K562 (cell line): ENCODE results near the gene HDAC9. TPM values are rescaled to one million over a fixed set of nuclear protein-coding genes. Genes with fewer than 3 reads are reported as not detected.

Experiments
- ATAC-seq: fragments of 200-7000 bp; cut with Tn5 transposase; 3 replicates; pipeline ENCODE4 v1.9.1; 2020; ENCODE audit warnings: moderate library complexity
- BruUV-seq: library from RNA; stranded (reverse); fragments of 400-500 nt; replicated peaks from 2 replicates; lab custom pipeline; 2021; lab: Mats Ljungman, UMichigan
- CTCF ChIA-PET: fragments of 300-600 bp; formaldehyde crosslinking; extraction: SDS; loops from one replicate; lab custom pipeline; 2021; ENCODE audit warnings: low intra/inter-chr PET ratio; lab: Yijun Ruan, JAX
- POLR2A ChIA-PET: fragments of 300-600, 350-650 bp; sonication (Branson Sonifier 250); formaldehyde crosslinking; extraction: SDS; loops from one replicate; lab custom pipeline; 2021; ENCODE audit warnings: antibody characterized with exemption, inconsistent platforms; lab: Yijun Ruan, JAX
- DNase-seq, 4 experiments: peaks; one replicate each; pipeline versions ENCODE4 v3.0.0 to v3.0.0-alpha.2; 2011 to 2018; ENCODE audit warnings: low spot score in 3 of 4, mixed read lengths in 3 of 4; ENCODE audit errors: extremely low read depth in 1 of 4
- FAIRE-seq: peaks from 2 replicates; lab custom pipeline; 2011; peaks lifted over from hg19 to GRCh38; lab: Jason Lieb, UNC
- H2AFZ ChIP-seq: 2 replicates; pipeline ENCODE4 v1.6.0; 2011; ENCODE audit warnings: low read depth, low read length, control low read depth, inconsistent platforms
- H3K27ac ChIP-seq: fragments of 200-600 bp; 3 replicates; pipeline ENCODE4 v1.8.0; 2011; ENCODE audit warnings: low read depth, mild to moderate bottlenecking, control low read depth, inconsistent platforms, low read length, moderate library complexity, mixed read lengths; ENCODE audit errors: extremely low read depth
- H3K27me3 ChIP-seq, 2 experiments: fragments of 300-600 bp in 1 of 2; 2 replicates in 1 of 2; 3 replicates in 1 of 2; pipeline versions ENCODE4 v1.6.0 to v1.8.0; 2011; ENCODE audit warnings: inconsistent platforms in 2 of 2, low read length in 2 of 2, mild to moderate bottlenecking in 1 of 2, mixed read lengths in 1 of 2, moderate library complexity in 1 of 2; ENCODE audit not compliant: control insufficient read depth in 2 of 2, insufficient read depth in 2 of 2
- H3K36me3 ChIP-seq: fragments of 300-600 bp; 3 replicates; pipeline ENCODE4 v1.8.0; 2011; ENCODE audit warnings: mild to moderate bottlenecking, low read length, inconsistent platforms; ENCODE audit not compliant: control insufficient read depth, insufficient read depth
- H3K4me1 ChIP-seq, 2 experiments: fragments of 200-600 bp in 1 of 2; replicated peaks in 1 of 2; 2 replicates in 1 of 2; 3 replicates in 1 of 2; pipeline versions ENCODE4 v1.5.1 to v1.8.0; 2011; ENCODE audit warnings: inconsistent platforms in 2 of 2, low read length in 2 of 2, mild to moderate bottlenecking in 1 of 2, mixed read lengths in 1 of 2, moderate library complexity in 1 of 2; ENCODE audit not compliant: control insufficient read depth in 2 of 2, insufficient read depth in 2 of 2
- H3K4me2 ChIP-seq: 2 replicates; pipeline ENCODE4 v1.6.1; 2011; ENCODE audit warnings: low read length, control low read depth, inconsistent platforms, mixed read lengths; ENCODE audit not compliant: insufficient read depth
- H3K4me3 ChIP-seq: fragments of 200-600 bp; sonication (generic), shearing (Covaris generic); 2 replicates; pipeline ENCODE4 v1.5.1; 2016; ENCODE audit warnings: control low read depth, inconsistent platforms
- H3K79me2 ChIP-seq: fragments of 200-600 bp; 3 replicates; pipeline ENCODE4 v1.8.0; 2011; ENCODE audit warnings: low read length, inconsistent platforms; ENCODE audit not compliant: control insufficient read depth, insufficient read depth
- H3K9ac ChIP-seq, 2 experiments: 2 replicates each; pipeline versions ENCODE4 v1.6.0 to v1.6.1; 2011; ENCODE audit warnings: low read depth in 2 of 2, low read length in 2 of 2, control low read depth in 1 of 2, inconsistent platforms in 1 of 2, mild to moderate bottlenecking in 1 of 2, mixed read lengths in 1 of 2; ENCODE audit not compliant: insufficient read depth in 1 of 2
- H3K9me1 ChIP-seq: one replicate; pipeline ENCODE4 v1.6.0; 2011; ENCODE audit warnings: inconsistent platforms, mild to moderate bottlenecking, low read length, moderate library complexity; ENCODE audit not compliant: control insufficient read depth, insufficient read depth
- H3K9me3 ChIP-seq: replicated peaks from 2 replicates; pipeline ENCODE4 v1.5.1; 2011; ENCODE audit warnings: low read depth, low read length, inconsistent platforms; ENCODE audit not compliant: control insufficient read depth, insufficient read depth
- H4K20me1 ChIP-seq: replicated peaks from 2 replicates; pipeline ENCODE4 v1.6.1; 2011; ENCODE audit warnings: low read length, inconsistent platforms, mixed read lengths; ENCODE audit not compliant: control insufficient read depth, insufficient read depth
- ATF1 ChIP-seq, 2 experiments: fragments of 450-650 bp in 1 of 2; IDR thresholded peaks; 2 replicates each; pipeline ENCODE4 v1.6.1; 2016; ENCODE audit warnings: missing compliant biosample characterization in 1 of 2, missing genetic modification characterization in 1 of 2
- BCL6 ChIP-seq: fragments of 250-450 bp; sonication (Bioruptor Pico); IDR thresholded peaks from 2 replicates; pipeline ENCODE4 v1.4.0; 2020
- CXXC5 ChIP-seq: fragments of 250-450 bp; sonication (Bioruptor Pico); IDR thresholded peaks from 2 replicates; pipeline ENCODE4 v1.8.0; 2022; ENCODE audit warnings: inconsistent platforms, mild to moderate bottlenecking, moderate library complexity
- ESRRA ChIP-seq: fragments of 450-650 bp; IDR thresholded peaks from 2 replicates; pipeline ENCODE4 v1.6.1; 2014; ENCODE audit warnings: low read depth, mild to moderate bottlenecking, moderate library complexity, borderline replicate concordance
- FOXJ2 ChIP-seq: fragments of 200-800 bp; sonication (Bioruptor generic); IDR thresholded peaks from 2 replicates; pipeline ENCODE4 v1.6.1; 2016; ENCODE audit warnings: missing genetic modification characterization, missing compliant biosample characterization
- MTF1 ChIP-seq: fragments of 250-450 bp; sonication (Bioruptor Pico); IDR thresholded peaks from 2 replicates; pipeline ENCODE4 v1.9.0; 2021; ENCODE audit warnings: moderate library complexity, mild to moderate bottlenecking, inconsistent platforms, borderline replicate concordance
- PRPF4 ChIP-seq: fragments of 200-400 bp; formaldehyde crosslinking; IDR thresholded peaks from one replicate; pipeline ENCODE4 v1.6.1; 2017; ENCODE audit warnings: low read length, low read depth, mild to moderate bottlenecking; ENCODE audit not compliant: insufficient read depth, poor library complexity, severe bottlenecking
- RB1 ChIP-seq: fragments of 450-650 bp; IDR thresholded peaks from 2 replicates; pipeline ENCODE4 v1.6.1; 2017; ENCODE audit warnings: low read depth, mild to moderate bottlenecking
- RFX1 ChIP-seq: fragments of 450-650 bp; IDR thresholded peaks from 2 replicates; pipeline ENCODE4 v1.6.1; 2016; ENCODE audit warnings: mild to moderate bottlenecking, moderate library complexity
- SMARCA5 ChIP-seq: fragments of 450-650 bp; IDR thresholded peaks from 2 replicates; pipeline ENCODE4 v1.6.1; 2016
- TGIF2 ChIP-seq: sonication (generic); formaldehyde crosslinking; IDR thresholded peaks from 2 replicates; pipeline ENCODE4 v1.8.1; 2022; ENCODE audit warnings: mild to moderate bottlenecking, missing genetic modification reagents, moderate library complexity
- U2AF1 ChIP-seq: fragments of 200-400 bp; formaldehyde crosslinking; optimal IDR thresholded peaks from 2 replicates; pipeline ENCODE3; 2017; ENCODE audit warnings: mild to moderate bottlenecking, low read depth, low read length, moderate library complexity
- ZBTB8A ChIP-seq: fragments of 450-650 bp; IDR thresholded peaks from 2 replicates; pipeline ENCODE4 v1.6.1; 2018; ENCODE audit warnings: mild to moderate bottlenecking, moderate library complexity; ENCODE audit not compliant: partially characterized antibody
- ZNF175 ChIP-seq: fragments of 200-800 bp; sonication (Bioruptor generic); IDR thresholded peaks from 2 replicates; pipeline ENCODE4 v1.6.1; 2016; ENCODE audit warnings: low read depth, mild to moderate bottlenecking, missing genetic modification characterization, missing compliant biosample characterization
- ZNF695 ChIP-seq: fragments of 450-650 bp; formaldehyde crosslinking; IDR thresholded peaks from 2 replicates; pipeline ENCODE4 v1.4.0; 2020; ENCODE audit warnings: mild to moderate bottlenecking, moderate library complexity
- WGBS: fragments of 100-300 bp; shearing (Covaris generic); methylation state at CpG from one replicate; pipeline ENCODE4 v1.1.6; 2016; ENCODE audit warnings: low coverage, mixed read lengths; ENCODE audit not compliant: insufficient coverage; ENCODE audit errors: missing lambda C conversion rate; 5-methylcytosine and 5-hydroxymethylcytosine counted together
- in situ Hi-C: fragments of 300-500 bp; cut with MboI; formaldehyde crosslinking; loops from 4 replicates; pipeline ENCODE4 v1.15.0; 2018; ENCODE audit warnings: inconsistent platforms, mixed read lengths
- intact Hi-C: fragments of 100-400 bp; cut with micrococcal nuclease; formaldehyde crosslinking; loops from 2 replicates; pipeline ENCODE4 v1.14.2; 2022
- polyA plus RNA-seq, 8 experiments: library from polyadenylated mRNA; depleted of rRNA in 4 of 8; stranded (reverse) in 5 of 8; unstranded in 3 of 8; fragments of >200 nt; fragmentation: Nextera tagmentation in 2 of 8; fragmentation: Illumina TruSeq in 1 of 8; extraction: Ambion mirVana in 2 of 8; extraction: Trizol in 1 of 8; gene quantifications; 2 replicates each; pipeline versions ENCODE4 v1.2.1 to v1.2.3, GENCODE V29; 2011 to 2014; ENCODE audit warnings: inconsistent platforms in 1 of 8, missing spikeins in 1 of 8
- total RNA-seq, 7 experiments: library from RNA; depleted of rRNA in 6 of 7; stranded (reverse); fragments of >200 nt in 6 of 7; fragmentation: Illumina TruSeq in 2 of 7; extraction: Trizol in 2 of 7; gene quantifications; 2 replicates each; pipeline versions ENCODE4 v1.2.1 to v1.2.3, GENCODE V29; 2011 to 2021; ENCODE audit warnings: low replicate concordance in 1 of 7
- TF ChIP-seq, protein P1 (sequence below), 2 experiments: fragments of 450-650 bp; conservative IDR thresholded peaks; 2 replicates each; pipeline ENCODE4 v1.6.1; 2017; ENCODE audit warnings: mild to moderate bottlenecking in 2 of 2, moderate library complexity in 2 of 2
- TF ChIP-seq, protein P2 (sequence below): fragments of 250-450 bp; sonication (Bioruptor Pico); IDR thresholded peaks from 2 replicates; pipeline ENCODE4 v1.8.0; 2021; ENCODE audit warnings: moderate library complexity, mild to moderate bottlenecking, inconsistent platforms

HDAC9 gene
- total and polyA plus RNA-seq, 9 of the 15 experiments (the other 6 are each of a cell fraction or from before 2014, with no cell fraction given): 0.08 to 0.91 (median 0.33) TPM

DNA sequence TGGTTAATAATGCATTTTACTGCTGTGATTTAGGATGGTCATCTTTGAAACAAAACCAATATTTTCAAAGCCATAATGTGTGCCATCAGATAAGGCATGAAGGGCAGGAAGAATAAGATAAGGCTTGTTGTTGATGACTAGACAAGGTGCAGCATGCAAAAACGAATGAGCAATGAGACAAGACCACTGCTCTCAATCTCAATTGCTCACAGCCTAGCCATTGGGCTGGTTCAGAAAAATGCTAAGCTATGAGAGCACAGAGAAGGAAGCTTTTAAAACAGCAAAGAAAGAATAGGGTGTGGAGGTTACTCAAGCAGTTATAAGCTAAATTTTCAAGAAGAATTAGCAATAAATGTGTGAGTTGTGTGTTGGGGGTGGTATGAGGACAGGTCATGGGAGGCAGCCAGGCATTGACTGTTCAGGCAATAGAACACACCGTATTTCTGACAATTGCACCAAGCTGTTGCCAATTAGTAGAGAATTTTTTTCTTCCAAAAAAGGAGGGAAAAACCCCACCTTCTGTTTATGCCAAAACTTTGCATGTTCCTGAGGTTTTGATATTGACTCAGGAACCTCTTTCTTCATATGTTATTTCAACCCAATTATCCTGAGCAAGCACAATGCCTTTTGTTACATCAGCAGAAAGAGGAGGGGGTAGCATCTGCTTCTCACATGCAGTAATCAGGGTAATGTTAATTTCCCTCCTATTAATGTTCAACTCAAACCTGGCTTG is 276.5 kb downstream of the HDAC9 start:
- no peak for DNase-seq
- Histone ChIP-seq H3K79me2 (no peaks in the 10 kb centered on the region), H3K4me3 (no peak overlapping the region), H3K27me3 (no peaks in the 10 kb centered on the region), H3K4me1 (no peaks in the 10 kb centered on the region), H3K9me3 (no peaks in the 10 kb centered on the region), H3K4me2 (no peak overlapping the region), H4K20me1 (no peaks in the 10 kb centered on the region), H3K27ac (no peak overlapping the region), H3K9me1 (no peaks in the 10 kb centered on the region), H3K9ac (no peak overlapping the region), H2AFZ (no peak overlapping the region), H3K36me3 (no peaks in the 10 kb centered on the region)
- POLR2A ChIA-PET: no interaction called here
- intact Hi-C loops (no loop called here), in situ Hi-C loops (no loop called here)
- CTCF ChIA-PET: no interaction called here
- no TSS peak for BruUV-seq
- no peak for FAIRE-seq
- no peak for TF ChIP-seq U2AF1
- no peak for TF ChIP-seq CXXC5 (CRISPR knock-in tag)
- TF ChIP-seq, protein P1, sequence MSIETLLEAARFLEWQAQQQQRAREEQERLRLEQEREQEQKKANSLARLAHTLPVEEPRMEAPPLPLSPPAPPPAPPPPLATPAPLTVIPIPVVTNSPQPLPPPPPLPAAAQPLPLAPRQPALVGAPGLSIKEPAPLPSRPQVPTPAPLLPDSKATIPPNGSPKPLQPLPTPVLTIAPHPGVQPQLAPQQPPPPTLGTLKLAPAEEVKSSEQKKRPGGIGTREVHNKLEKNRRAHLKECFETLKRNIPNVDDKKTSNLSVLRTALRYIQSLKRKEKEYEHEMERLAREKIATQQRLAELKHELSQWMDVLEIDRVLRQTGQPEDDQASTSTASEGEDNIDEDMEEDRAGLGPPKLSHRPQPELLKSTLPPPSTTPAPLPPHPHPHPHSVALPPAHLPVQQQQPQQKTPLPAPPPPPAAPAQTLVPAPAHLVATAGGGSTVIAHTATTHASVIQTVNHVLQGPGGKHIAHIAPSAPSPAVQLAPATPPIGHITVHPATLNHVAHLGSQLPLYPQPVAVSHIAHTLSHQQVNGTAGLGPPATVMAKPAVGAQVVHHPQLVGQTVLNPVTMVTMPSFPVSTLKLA (conservative IDR thresholded peaks at IDR 0.05): no peak
- no peak for TF ChIP-seq FOXJ2
- no peak for TF ChIP-seq ZBTB8A
- TF ChIP-seq, protein P2, sequence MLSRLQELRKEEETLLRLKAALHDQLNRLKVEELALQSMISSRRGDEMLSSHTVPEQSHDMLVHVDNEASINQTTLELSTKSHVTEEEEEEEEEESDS: no peak
- no peak for TF ChIP-seq MTF1 (CRISPR knock-in tag)
- TF ChIP-seq ZNF695 (CRISPR knock-in tag): no peak
- TF ChIP-seq ESRRA: no peak
- no peak for TF ChIP-seq PRPF4
- no peak for TF ChIP-seq RB1
- TF ChIP-seq ATF1 (CRISPR knock-in tag; IDR thresholded peaks at IDR 0.05): no peak
- TF ChIP-seq ATF1 (tag; IDR thresholded peaks at IDR 0.05): no peak
- TF ChIP-seq ZNF175 (CRISPR knock-in tag): no peak
- no peak for TF ChIP-seq TGIF2 (CRISPR knock-in tag)
- no peak for TF ChIP-seq SMARCA5
- no peak for TF ChIP-seq BCL6
- TF ChIP-seq RFX1: no peak
- 4% methylated on average over 2 of the region's 2 CpGs for whole genome bisulfite sequencing
- no peak for ATAC-seq
